ENCODE data around the gene C13orf46. TPM values are rescaled to one million over a fixed set of nuclear protein-coding genes. Genes with fewer than 3 reads are reported as not detected.

The C13orf46 gene
- total RNA-seq, 2 experiments from 2014 or later = 1.6 to 1.9 TPM

GRCh38 chr13:113907635-113908617 lies 66.0 kb downstream of the C13orf46 start:
- TF ChIP-seq CTCF (IDR thresholded peaks at IDR 0.05) = no peak
- intact Hi-C loops (cut with micrococcal nuclease) = no loop called here
- POLR2A ChIA-PET = no interaction called here
- CTCF ChIA-PET = no interaction called here
- no peaks in the 10 kb centered on the region for H3K36me3 Mint-ChIP-seq (ENCODE audit: low read depth)
- H3K4me3 Mint-ChIP-seq = no peak overlapping the region
- peaks cover 33% of the 10 kb centered on the region for H3K27me3 Mint-ChIP-seq
- no peak overlapping the region for H3K27ac Mint-ChIP-seq
- ATAC-seq (no peak), DNase-seq (no peak)
- peaks cover 5% of the 10 kb centered on the region for H3K4me1 Mint-ChIP-seq (ENCODE audit: low read depth)
- no peaks in the 10 kb centered on the region for H3K9me3 Mint-ChIP-seq

GRCh38 chr13:113906571-113906970 lies 67.3 kb downstream of the C13orf46 start:
- Mint-ChIP-seq H3K4me3 (no peak overlapping the region), H3K9me3 (no peaks in the 10 kb centered on the region), H3K27ac (no peak overlapping the region), H3K36me3 (ENCODE audit: low read depth) (no peaks in the 10 kb centered on the region), H3K27me3 (peaks cover 26% of the 10 kb centered on the region), H3K4me1 (ENCODE audit: low read depth) (peaks cover 5% of the 10 kb centered on the region)
- POLR2A ChIA-PET = no interaction called here
- CTCF ChIA-PET = no interaction called here
- intact Hi-C loops (cut with micrococcal nuclease) = no loop called here
- no peak for DNase-seq
- TF ChIP-seq CTCF (IDR thresholded peaks at IDR 0.05) = no peak
- no peak for ATAC-seq

GRCh38 chr13:113905942-113906341 lies 67.9 kb downstream of the C13orf46 start:
- Mint-ChIP-seq H3K27ac (no peak overlapping the region), H3K9me3 (no peaks in the 10 kb centered on the region), H3K27me3 (peaks cover 22% of the 10 kb centered on the region), H3K4me1 (ENCODE audit: low read depth) (peaks cover 5% of the 10 kb centered on the region), H3K4me3 (no peak overlapping the region), H3K36me3 (ENCODE audit: low read depth) (no peaks in the 10 kb centered on the region)
- ChIA-PET CTCF (no interaction called here), POLR2A (no interaction called here)
- ATAC-seq (no peak), DNase-seq (no peak)
- TF ChIP-seq CTCF (IDR thresholded peaks at IDR 0.05) = no peak
- intact Hi-C loops (cut with micrococcal nuclease) = no loop called here

- Mint-ChIP-seq H3K36me3 (ENCODE audit: low read depth) (no peaks in the 10 kb centered on the region), H3K4me1 (ENCODE audit: low read depth) (peaks cover 5% of the 10 kb centered on the region), H3K4me3 (no peak overlapping the region), H3K9me3 (no peaks in the 10 kb centered on the region), H3K27ac (no peak overlapping the region), H3K27me3 (peaks cover 20% of the 10 kb centered on the region)
- no peak for TF ChIP-seq CTCF (IDR thresholded peaks at IDR 0.05)
- CTCF ChIA-PET = interaction anchor here (1.3 kb wide), 2 partner anchors 9 to 89 kb away, joined by 3 to 5 read pairs; no protein-coding TSS in a partner anchor
- intact Hi-C loops (cut with micrococcal nuclease) = no loop called here
- ATAC-seq (no peak), DNase-seq (no peak)
- POLR2A ChIA-PET = no interaction called here
Measured at GRCh38 chr13:113905018-113905417, 68.9 kb downstream of the C13orf46 start.

GRCh38 chr13:113904411-113904810 lies 69.5 kb downstream of the C13orf46 start:
- intact Hi-C loops (cut with micrococcal nuclease) = no loop called here
- Mint-ChIP-seq H3K27ac (no peak overlapping the region), H3K36me3 (ENCODE audit: low read depth) (no peaks in the 10 kb centered on the region), H3K27me3 (peaks cover 18% of the 10 kb centered on the region), H3K4me3 (no peak overlapping the region), H3K9me3 (no peaks in the 10 kb centered on the region), H3K4me1 (ENCODE audit: low read depth) (peaks cover 5% of the 10 kb centered on the region)
- POLR2A ChIA-PET = no interaction called here
- DNase-seq (peak; percentile 58), ATAC-seq (peak; percentile 67)
- CTCF ChIA-PET = interaction anchor here (1.3 kb wide), 2 partner anchors 9 to 88 kb away, joined by 3 to 5 read pairs; no protein-coding TSS in a partner anchor
- TF ChIP-seq CTCF (IDR thresholded peaks at IDR 0.05) = peak; percentile 47
